Testis (tissue), 3 donors: Measurements from ENCODE around the gene ACLY. TPM values are rescaled to one million over a fixed set of nuclear protein-coding genes. Genes with fewer than 3 reads are reported as not detected.

Experiments used
- DNase-seq: peaks from one replicate; pipeline ENCODE4 v3.0.0-alpha.2; 2019
- H3K27ac ChIP-seq, 2 donors: fragments of 200-600 bp; sonication (generic); one replicate each; pipeline ENCODE4 v1.5.1; 2019
- H3K27me3 ChIP-seq: fragments of 200-600 bp; sonication (generic); one replicate; pipeline ENCODE4 v1.5.1; 2019
- H3K36me3 ChIP-seq: fragments of 200-600 bp; sonication (generic); one replicate; pipeline ENCODE4 v1.5.1; 2017; ENCODE audit warnings: low read depth; ENCODE audit errors: missing control alignments
- H3K4me1 ChIP-seq: fragments of 200-600 bp; sonication (generic); one replicate; pipeline ENCODE4 v1.5.1; 2019
- H3K4me3 ChIP-seq, 2 donors: fragments of 200-600 bp; sonication (generic); one replicate each; pipeline ENCODE4 v1.5.1; 2017 to 2019
- H3K9me3 ChIP-seq: fragments of 200-600 bp; sonication (generic); one replicate; pipeline ENCODE4 v1.5.1; 2017
- POLR2A ChIP-seq: fragments of 450-650 bp; IDR thresholded peaks from one replicate; pipeline ENCODE4 v1.6.1; 2017; ENCODE audit warnings: antibody characterized with exemption, mild to moderate bottlenecking, moderate library complexity
- WGBS, 2 donors: methylation state at CpG; one replicate each; pipeline ENCODE4 v1.1.5; 2018; 5-methylcytosine and 5-hydroxymethylcytosine counted together
- intact Hi-C: fragments of 100-400 bp; cut with DNase I; formaldehyde crosslinking; loops from one replicate; pipeline ENCODE4 v1.15.1; 2023; ENCODE audit warnings: low total_unique reads
- polyA plus RNA-seq: library from polyadenylated mRNA; stranded (reverse); fragments of 350-450 nt; fragmentation: Illumina TruSeq; extraction: RNeasy Lipid Tissue Mini Kit (QIAGEN cat#74804); gene quantifications from one replicate; pipeline ENCODE4 v1.2.3, GENCODE V29; 2014; ENCODE audit warnings: low read depth, low replicate concordance; ENCODE audit not compliant: insufficient read depth
- total RNA-seq, 2 donors: library from RNA; depleted of rRNA; stranded (reverse); fragments of >200 nt; gene quantifications; one replicate each; pipeline ENCODE4 v1.2.3, GENCODE V29; 2016
- TF ChIP-seq, protein P1 (sequence below), 3 experiments: fragments of 450-650 bp in 2 of 3; fragments of 200-600 bp in 1 of 3; sonication (generic) in 1 of 3; IDR thresholded peaks; one replicate each; pipeline ENCODE4 v1.5.1; 2016 to 2019; ENCODE audit warnings: antibody characterized with exemption in 3 of 3, mild to moderate bottlenecking in 2 of 3, moderate library complexity in 1 of 3

The ACLY gene
- total and polyA plus RNA-seq, 3 donors from 2014 or later, result 68.4 to 86.0 (median 83.0) TPM

DNA sequence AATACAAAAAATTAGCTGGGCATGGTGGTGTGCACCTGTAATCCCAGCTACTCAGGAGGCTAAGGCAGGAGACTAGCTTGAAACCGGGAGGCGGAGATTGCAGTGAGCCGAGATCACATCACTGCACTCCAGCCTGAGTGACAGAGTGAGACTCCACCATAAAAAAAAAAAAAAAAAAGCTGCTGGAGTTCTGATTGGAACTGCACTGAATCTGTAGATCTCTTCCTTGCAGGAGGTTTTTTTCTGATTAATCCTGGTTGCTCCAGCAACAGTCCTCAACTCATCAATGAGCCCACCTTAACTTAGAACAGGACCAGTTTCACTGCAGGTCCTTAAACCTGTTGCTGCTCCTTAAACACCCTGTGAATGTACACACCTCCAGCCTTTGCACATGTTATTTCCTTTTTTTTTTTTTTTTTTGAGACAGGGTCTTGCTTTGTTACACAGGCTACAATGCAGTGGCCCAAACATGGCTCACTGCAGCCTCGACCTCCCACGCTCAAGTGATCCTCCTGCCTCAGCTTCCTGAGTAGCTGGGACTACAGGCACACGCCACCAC lies 10.0 kb upstream of the ACLY start:
- TF ChIP-seq, protein P1, sequence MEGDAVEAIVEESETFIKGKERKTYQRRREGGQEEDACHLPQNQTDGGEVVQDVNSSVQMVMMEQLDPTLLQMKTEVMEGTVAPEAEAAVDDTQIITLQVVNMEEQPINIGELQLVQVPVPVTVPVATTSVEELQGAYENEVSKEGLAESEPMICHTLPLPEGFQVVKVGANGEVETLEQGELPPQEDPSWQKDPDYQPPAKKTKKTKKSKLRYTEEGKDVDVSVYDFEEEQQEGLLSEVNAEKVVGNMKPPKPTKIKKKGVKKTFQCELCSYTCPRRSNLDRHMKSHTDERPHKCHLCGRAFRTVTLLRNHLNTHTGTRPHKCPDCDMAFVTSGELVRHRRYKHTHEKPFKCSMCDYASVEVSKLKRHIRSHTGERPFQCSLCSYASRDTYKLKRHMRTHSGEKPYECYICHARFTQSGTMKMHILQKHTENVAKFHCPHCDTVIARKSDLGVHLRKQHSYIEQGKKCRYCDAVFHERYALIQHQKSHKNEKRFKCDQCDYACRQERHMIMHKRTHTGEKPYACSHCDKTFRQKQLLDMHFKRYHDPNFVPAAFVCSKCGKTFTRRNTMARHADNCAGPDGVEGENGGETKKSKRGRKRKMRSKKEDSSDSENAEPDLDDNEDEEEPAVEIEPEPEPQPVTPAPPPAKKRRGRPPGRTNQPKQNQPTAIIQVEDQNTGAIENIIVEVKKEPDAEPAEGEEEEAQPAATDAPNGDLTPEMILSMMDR (IDR thresholded peaks at IDR 0.05), result no peak
- no peak for TF ChIP-seq POLR2A
- H3K36me3 ChIP-seq, result no peaks in the 10 kb centered on the region
- peaks cover 6% of the 10 kb centered on the region for H3K4me1 ChIP-seq
- 73 to 98% methylated on average over 4 to 6 of the region's 6 CpGs for WGBS, 2 donors
- H3K4me3 ChIP-seq, result no peak overlapping the region
- intact Hi-C loops, result no loop called here
- no peaks in the 10 kb centered on the region for H3K27me3 ChIP-seq
- H3K27ac ChIP-seq, result no peak overlapping the region
- H3K9me3 ChIP-seq, result no peaks in the 10 kb centered on the region
- no peak for DNase-seq

DNA sequence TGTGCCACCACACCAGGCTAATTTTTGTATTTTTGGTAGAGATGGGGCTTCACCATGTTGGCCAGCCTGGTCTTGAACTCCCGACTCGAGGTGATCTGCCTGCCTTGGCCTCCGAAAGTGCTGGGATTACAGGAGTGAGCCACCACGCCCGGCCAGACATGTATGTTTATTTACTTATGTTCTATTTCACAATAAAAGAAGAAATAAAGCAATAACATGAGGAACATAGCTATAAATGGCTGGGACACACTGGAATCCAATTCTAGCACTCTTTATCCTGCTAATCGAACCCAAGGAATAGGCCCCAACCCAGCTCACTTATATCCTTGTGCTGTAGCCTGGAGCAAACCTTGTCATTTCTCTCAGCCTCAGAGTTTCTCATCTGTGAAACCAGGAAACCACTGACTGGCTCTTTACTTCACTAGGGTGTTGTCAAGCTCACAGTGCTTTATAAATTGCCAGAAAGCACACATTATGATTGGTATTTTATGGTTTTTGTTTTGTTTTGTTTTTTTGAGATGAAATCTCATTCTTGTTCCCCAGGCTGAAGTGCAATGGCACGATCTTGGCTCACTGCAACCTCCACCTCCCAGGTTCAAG lies 7.3 kb upstream of the ACLY start:
- Histone ChIP-seq H3K27ac (no peak overlapping the region), H3K4me3 (no peak overlapping the region), H3K4me1 (peaks cover 6% of the 10 kb centered on the region), H3K9me3 (no peaks in the 10 kb centered on the region), H3K27me3 (no peaks in the 10 kb centered on the region), H3K36me3 (no peaks in the 10 kb centered on the region)
- intact Hi-C loops, result no loop called here
- DNase-seq, result no peak
- WGBS, 2 donors, result 93 to 94% methylated on average over 7 of the region's 7 CpGs
- TF ChIP-seq, protein P1 (IDR thresholded peaks at IDR 0.05), result no peak
- no peak for TF ChIP-seq POLR2A

DNA sequence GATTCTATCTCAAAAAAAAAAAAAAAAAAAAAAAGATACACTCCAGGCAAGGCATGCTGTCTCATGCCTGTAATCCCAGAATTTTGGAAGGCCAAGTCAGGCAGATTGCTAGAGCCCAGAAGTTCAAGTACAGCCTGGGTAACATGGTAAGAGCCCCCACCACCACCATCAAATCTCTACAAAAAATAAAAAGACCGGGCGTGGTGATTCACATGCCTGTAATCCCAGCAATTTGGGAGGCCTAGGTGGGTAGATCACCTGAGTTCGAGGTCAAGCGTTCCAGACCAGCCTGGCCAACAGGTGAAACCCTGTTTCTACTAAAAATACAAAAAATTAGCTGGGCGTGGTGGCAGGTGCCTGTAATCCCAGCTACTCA lies 1.8 kb upstream of the ACLY start:
- Histone ChIP-seq H3K27me3 (no peaks in the 10 kb centered on the region), H3K36me3 (no peaks in the 10 kb centered on the region), H3K4me3 (no peak overlapping the region), H3K4me1 (peaks cover 17% of the 10 kb centered on the region), H3K9me3 (no peaks in the 10 kb centered on the region), H3K27ac (no peak overlapping the region)
- intact Hi-C loops, result no loop called here
- TF ChIP-seq, protein P1 (IDR thresholded peaks at IDR 0.05), result no peak
- no peak for TF ChIP-seq POLR2A
- DNase-seq, result no peak
- 95% methylated on average over 5 of the region's 5 CpGs for WGBS, 2 donors

DNA sequence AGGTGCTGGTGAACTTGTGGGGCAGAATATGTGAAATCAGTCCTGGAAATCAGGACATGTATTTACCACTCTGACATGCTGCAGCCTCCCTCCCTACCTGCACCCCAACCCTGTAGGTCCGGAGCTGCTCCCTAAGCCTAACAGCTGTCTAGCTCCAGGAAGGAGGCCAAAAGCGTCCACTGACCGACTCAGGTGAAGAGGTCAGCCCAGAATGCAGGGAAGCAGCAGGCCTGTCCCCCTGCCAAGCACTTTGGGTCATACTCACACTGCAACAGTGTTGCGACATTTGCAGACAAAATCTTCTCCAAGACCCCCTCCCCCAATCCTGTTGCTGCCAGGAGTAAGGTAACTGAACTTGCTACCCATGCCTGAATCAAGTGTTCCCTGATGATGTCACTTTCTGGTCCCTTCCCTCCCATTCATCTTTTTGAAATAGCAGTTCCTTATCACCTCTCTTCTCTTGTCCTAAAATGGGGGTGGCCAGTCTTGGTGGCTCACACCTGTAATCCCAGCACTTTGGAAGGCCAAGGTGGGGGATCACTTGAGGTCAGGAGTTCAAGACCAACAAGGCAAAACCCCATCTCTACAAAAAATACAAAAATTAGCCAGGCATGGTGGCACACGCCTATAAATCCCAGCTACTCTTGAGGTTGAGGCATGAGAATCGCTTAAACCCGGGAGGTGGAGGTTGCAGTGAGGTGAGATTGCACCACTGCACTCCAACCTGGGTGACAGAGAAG lies 1.3 kb upstream of the ACLY start:
- Histone ChIP-seq H3K4me1 (peaks cover 17% of the 10 kb centered on the region), H3K27me3 (no peaks in the 10 kb centered on the region), H3K4me3 (no peak overlapping the region), H3K27ac (no peak overlapping the region), H3K36me3 (no peaks in the 10 kb centered on the region), H3K9me3 (no peaks in the 10 kb centered on the region)
- intact Hi-C loops, result no loop called here
- TF ChIP-seq, protein P1 (IDR thresholded peaks at IDR 0.05), result no peak
- no peak for TF ChIP-seq POLR2A
- peak; percentile 49 for DNase-seq
- WGBS, 2 donors, result 57 to 59% methylated on average over 7 of the region's 7 CpGs
